ENCODE data around the gene BRAF.

DNA sequence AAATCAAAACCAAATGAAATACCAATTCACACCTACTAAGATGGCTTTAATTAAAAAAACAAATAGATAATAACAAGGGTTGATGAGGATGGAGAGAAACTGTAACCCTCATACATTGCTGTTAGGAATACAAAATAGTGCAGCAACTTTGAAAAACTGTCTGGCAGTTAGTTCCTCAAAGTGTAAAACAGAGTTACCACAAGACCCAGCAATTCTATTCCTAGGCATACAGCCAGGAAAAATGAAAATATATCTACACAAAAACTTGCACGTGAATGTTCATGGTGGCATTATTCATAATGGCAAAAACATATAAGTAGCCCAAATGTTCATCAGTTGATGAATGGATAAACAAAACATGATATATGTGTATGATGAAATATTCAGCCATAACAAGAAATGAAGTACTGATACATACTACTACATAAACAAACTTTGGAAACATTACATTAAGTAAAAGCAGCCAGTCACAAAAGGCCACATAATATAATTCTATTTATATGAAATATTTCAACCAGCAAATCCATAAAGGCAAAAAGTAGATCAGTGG lies 83.5 kb downstream of the BRAF start:
- no peak for TF ChIP-seq POLR2A (IDR thresholded peaks at IDR 0.05; ENCODE audit: low read length)
- no peak for TF ChIP-seq GATA1 (IDR thresholded peaks at IDR 0.05; ENCODE audit: low read depth, low read length)

Data from erythroblast (primary cell).